Parathyroid adenoma (tissue), 2 donors: ENCODE data around the gene CTNND2.

Experiments
- H2AFZ ChIP-seq: fragments of 300-600 bp; sonication (generic); one replicate; pipeline ENCODE4 v1.7.0; 2017; ENCODE audit warnings: antibody characterized with exemption, mild to moderate bottlenecking
- H3K27ac ChIP-seq: fragments of 300-600 bp; sonication (generic); one replicate; pipeline ENCODE4 v1.7.0; 2017
- H3K27me3 ChIP-seq: fragments of 300-600 bp; sonication (generic); one replicate; pipeline ENCODE4 v1.7.0; 2017; ENCODE audit warnings: low read length; ENCODE audit not compliant: control insufficient read depth, insufficient read depth
- H3K36me3 ChIP-seq: fragments of 300-600 bp; sonication (generic); one replicate; pipeline ENCODE4 v1.7.0; 2017; ENCODE audit warnings: low read length; ENCODE audit not compliant: control insufficient read depth, insufficient read depth
- H3K4me1 ChIP-seq: fragments of 300-600 bp; sonication (generic); one replicate; pipeline ENCODE4 v1.7.0; 2017; ENCODE audit warnings: control low read depth
- H3K4me2 ChIP-seq: fragments of 300-600 bp; sonication (generic); one replicate; pipeline ENCODE4 v1.7.0; 2017; ENCODE audit warnings: low read length
- H3K4me3 ChIP-seq: fragments of 300-600 bp; sonication (generic); one replicate; pipeline ENCODE4 v1.7.0; 2017; ENCODE audit warnings: low read depth, low read length
- H3K79me2 ChIP-seq: fragments of 300-600 bp; sonication (generic); one replicate; pipeline ENCODE4 v1.7.0; 2017; ENCODE audit warnings: control low read depth
- H3K9ac ChIP-seq: fragments of 300-600 bp; sonication (generic); one replicate; pipeline ENCODE4 v1.7.0; 2017; ENCODE audit warnings: mild to moderate bottlenecking
- H3K9me3 ChIP-seq: fragments of 300-600 bp; sonication (generic); one replicate; pipeline ENCODE4 v1.7.0; 2017; ENCODE audit warnings: low read length; ENCODE audit not compliant: control insufficient read depth
- CTCF ChIP-seq: fragments of 300-600 bp; sonication (generic); IDR thresholded peaks from one replicate; pipeline ENCODE4 v1.7.0; 2017; ENCODE audit warnings: antibody characterized with exemption, mild to moderate bottlenecking
- donor health status: primary hyperparathyroidism.

Gene CTNND2

GRCh38 chr5:11197726-11198125, 706.5 kb downstream of the CTNND2 start:
- Histone ChIP-seq H3K36me3 (no peaks in the 10 kb centered on the region), H3K27me3 (no peaks in the 10 kb centered on the region), H3K4me2 (no peak overlapping the region), H3K4me3 (no peak overlapping the region), H3K4me1 (no peaks in the 10 kb centered on the region), H3K27ac (no peak overlapping the region), H3K9ac (no peak overlapping the region), H2AFZ (no peak overlapping the region), H3K79me2 (no peaks in the 10 kb centered on the region), H3K9me3 (no peaks in the 10 kb centered on the region)
- TF ChIP-seq CTCF, result no peak

- no peaks in the 10 kb centered on the region for H3K9me3 ChIP-seq
- no peak overlapping the region for H3K4me3 ChIP-seq
- H3K27ac ChIP-seq, result no peak overlapping the region
- no peaks in the 10 kb centered on the region for H3K4me1 ChIP-seq
- no peak overlapping the region for H3K9ac ChIP-seq
- H3K27me3 ChIP-seq, result no peaks in the 10 kb centered on the region
- H3K79me2 ChIP-seq, result no peaks in the 10 kb centered on the region
- no peak overlapping the region for H2AFZ ChIP-seq
- no peak for TF ChIP-seq CTCF
- H3K36me3 ChIP-seq, result no peaks in the 10 kb centered on the region
- H3K4me2 ChIP-seq, result no peak overlapping the region
Observed at GRCh38 chr5:11191673-11192072, 712.6 kb downstream of the CTNND2 start.

GRCh38 chr5:11182441-11183080, 721.7 kb downstream of the CTNND2 start:
- no peaks in the 10 kb centered on the region for H3K79me2 ChIP-seq
- no peaks in the 10 kb centered on the region for H3K4me1 ChIP-seq
- no peak overlapping the region for H3K4me3 ChIP-seq
- H3K4me2 ChIP-seq, result no peak overlapping the region
- TF ChIP-seq CTCF, result peak; percentile 37
- H3K27ac ChIP-seq, result no peak overlapping the region
- H3K36me3 ChIP-seq, result no peaks in the 10 kb centered on the region
- H2AFZ ChIP-seq, result no peak overlapping the region
- H3K9me3 ChIP-seq, result no peaks in the 10 kb centered on the region
- no peaks in the 10 kb centered on the region for H3K27me3 ChIP-seq
- no peak overlapping the region for H3K9ac ChIP-seq

GRCh38 chr5:11181940-11182339, 722.3 kb downstream of the CTNND2 start:
- no peak for TF ChIP-seq CTCF
- Histone ChIP-seq H3K27ac (no peak overlapping the region), H3K9me3 (no peaks in the 10 kb centered on the region)

GRCh38 chr5:11180890-11181289, 723.4 kb downstream of the CTNND2 start:
- H3K27ac ChIP-seq, result no peak overlapping the region
- H3K9me3 ChIP-seq, result no peaks in the 10 kb centered on the region
- TF ChIP-seq CTCF, result no peak
- H3K27me3 ChIP-seq, result no peaks in the 10 kb centered on the region
- no peak overlapping the region for H2AFZ ChIP-seq
- no peaks in the 10 kb centered on the region for H3K79me2 ChIP-seq
- no peak overlapping the region for H3K4me2 ChIP-seq
- no peaks in the 10 kb centered on the region for H3K36me3 ChIP-seq
- no peak overlapping the region for H3K9ac ChIP-seq
- no peaks in the 10 kb centered on the region for H3K4me1 ChIP-seq
- no peak overlapping the region for H3K4me3 ChIP-seq

More at GRCh38 chr5:11181940-11182339, 722.3 kb downstream of the CTNND2 start:
- H3K4me3 ChIP-seq, result no peak overlapping the region
- no peaks in the 10 kb centered on the region for H3K36me3 ChIP-seq
- H3K4me1 ChIP-seq, result no peaks in the 10 kb centered on the region
- H3K79me2 ChIP-seq, result no peaks in the 10 kb centered on the region
- H3K4me2 ChIP-seq, result no peak overlapping the region
- no peak overlapping the region for H3K9ac ChIP-seq
- H3K27me3 ChIP-seq, result no peaks in the 10 kb centered on the region
- no peak overlapping the region for H2AFZ ChIP-seq
